Fibroblast of skin of back (primary cell): ENCODE results near the gene SMYD1.

Experiments used
- DNase-seq: peaks from one replicate; pipeline ENCODE4 v3.0.0-alpha.2; 2013

Gene SMYD1

GRCh38 chr2:88147145-88147544 is 79.5 kb downstream of the SMYD1 start:
- no peak for DNase-seq

- no peak for DNase-seq
These were observed 81.4 kb downstream of the SMYD1 start for GRCh38 chr2:88148929-88149438.

DNA sequence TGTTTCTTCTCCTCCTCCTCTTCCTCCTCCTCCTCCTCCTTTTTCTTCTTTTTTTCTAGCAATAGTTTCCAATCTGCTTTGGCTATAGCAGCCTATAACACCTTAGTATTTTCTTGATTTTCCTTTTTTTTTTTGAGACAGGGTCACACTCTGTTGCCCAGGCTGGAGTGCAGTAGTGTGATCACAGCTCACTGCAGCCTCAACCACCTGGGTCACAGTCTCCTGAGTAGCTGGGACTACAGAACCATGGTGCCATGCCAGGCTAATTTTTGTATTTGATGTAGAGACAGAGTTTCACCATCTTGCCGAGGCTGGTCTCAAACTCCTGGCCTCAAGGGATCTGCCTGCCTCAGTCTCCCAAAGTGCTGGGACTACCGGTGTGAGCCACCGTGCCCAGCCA is 91.9 kb downstream of the SMYD1 start:
- DNase-seq, result no peak

GRCh38 chr2:88159955-88160415 is 92.4 kb downstream of the SMYD1 start:
- peak; percentile 69 for DNase-seq

DNA sequence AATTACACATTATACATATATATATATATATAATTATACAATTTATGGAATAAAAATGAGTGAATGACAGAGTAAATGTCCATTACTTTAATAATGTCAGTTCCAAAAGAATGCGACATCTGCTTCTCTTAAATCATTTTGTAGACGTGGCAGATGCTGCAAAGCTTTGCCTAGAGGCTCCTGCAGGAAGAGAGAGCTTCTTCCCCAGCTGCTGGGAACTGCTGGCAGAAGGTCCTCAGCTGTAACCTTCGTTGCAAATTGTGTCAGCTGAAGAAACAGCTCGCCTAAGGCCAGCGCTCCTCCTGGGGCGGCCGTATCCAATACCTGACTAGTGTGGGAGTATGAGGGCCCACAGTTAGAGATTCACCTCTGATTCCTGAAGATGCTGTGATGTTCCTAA is 92.9 kb downstream of the SMYD1 start:
- no peak for DNase-seq

DNA sequence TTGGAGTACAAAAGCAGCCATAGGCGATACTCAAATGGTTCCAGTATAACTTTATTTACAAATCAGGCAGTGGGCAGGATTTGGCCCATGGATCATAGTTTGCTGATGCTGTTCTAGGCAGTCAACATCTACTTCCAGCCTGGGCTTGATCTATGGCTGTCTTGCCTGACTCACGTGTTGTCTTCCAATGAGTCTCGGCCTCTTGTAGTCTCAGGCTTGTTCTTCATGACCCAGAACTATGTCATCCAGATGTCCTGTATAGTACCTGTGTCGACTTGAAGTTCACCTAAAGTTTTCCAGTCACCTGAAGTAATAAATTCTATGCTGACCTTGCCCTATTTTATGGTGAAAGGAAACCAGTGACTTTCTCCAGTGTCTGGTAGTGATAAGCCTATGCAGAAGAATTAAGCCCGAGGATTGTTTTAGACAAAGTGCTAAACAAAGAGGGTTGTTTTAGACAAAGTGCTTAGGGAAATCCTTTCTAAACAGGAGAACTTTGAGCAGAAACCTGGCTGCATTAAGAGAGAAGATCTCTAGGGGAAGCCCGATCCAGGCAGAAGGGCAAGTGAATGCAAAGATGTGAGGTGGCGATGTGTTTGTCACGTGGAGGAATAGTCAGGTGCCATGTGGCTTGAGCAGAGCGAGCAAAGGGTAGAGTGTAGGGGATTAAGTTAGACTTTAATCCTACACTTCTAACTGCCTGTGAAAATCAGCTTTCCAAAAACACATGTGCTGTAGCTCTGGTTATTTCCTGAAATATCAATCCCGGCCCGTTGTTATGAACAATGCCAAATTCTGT is 94.0 kb downstream of the SMYD1 start:
- DNase-seq, result no peak
